Measurements from ENCODE around the gene GABRG3.

Gene GABRG3

GRCh38 chr15:27498700-27499099 lies 527.7 kb downstream of the GABRG3 start:
- Histone ChIP-seq H3K4me3 (ENCODE audit: low read depth, low read length) (no peak overlapping the region), H3K36me3 (replicated peaks) (no peaks in the 10 kb centered on the region), H3K27ac (no peak overlapping the region), H3K27me3 (replicated peaks) (no peaks in the 10 kb centered on the region)
- TF ChIP-seq CTCF (IDR thresholded peaks at IDR 0.05; ENCODE audit: low read depth, low read length, missing control alignments): no peak
- in situ Hi-C loops (cut with HindIII; ENCODE audit: low pct_ligation_motif_present, low sequenced_read_pairs): no loop called here
- DNase-seq: no peak

- in situ Hi-C loops (cut with HindIII; ENCODE audit: low pct_ligation_motif_present, low sequenced_read_pairs): no loop called here
- no peak for TF ChIP-seq CTCF (IDR thresholded peaks at IDR 0.05; ENCODE audit: low read depth, low read length, missing control alignments)
- Histone ChIP-seq H3K27me3 (replicated peaks) (no peaks in the 10 kb centered on the region), H3K4me3 (ENCODE audit: low read depth, low read length) (no peak overlapping the region), H3K27ac (no peak overlapping the region), H3K36me3 (replicated peaks) (no peaks in the 10 kb centered on the region)
- DNase-seq: no peak
These were observed 528.2 kb downstream of the GABRG3 start for GRCh38 chr15:27499191-27499590.

- Histone ChIP-seq H3K4me3 (ENCODE audit: low read depth, low read length) (no peak overlapping the region), H3K36me3 (replicated peaks) (no peaks in the 10 kb centered on the region), H3K27ac (no peak overlapping the region), H3K27me3 (replicated peaks) (no peaks in the 10 kb centered on the region)
- no peak for TF ChIP-seq CTCF (IDR thresholded peaks at IDR 0.05; ENCODE audit: low read depth, low read length, missing control alignments)
- DNase-seq: no peak
- in situ Hi-C loops (cut with HindIII; ENCODE audit: low pct_ligation_motif_present, low sequenced_read_pairs): no loop called here
These were observed 528.7 kb downstream of the GABRG3 start for GRCh38 chr15:27499719-27500118.

GRCh38 chr15:27500206-27500605 lies 529.2 kb downstream of the GABRG3 start:
- Histone ChIP-seq H3K4me3 (ENCODE audit: low read depth, low read length) (no peak overlapping the region), H3K27me3 (replicated peaks) (no peaks in the 10 kb centered on the region), H3K27ac (no peak overlapping the region), H3K36me3 (replicated peaks) (no peaks in the 10 kb centered on the region)
- no peak for TF ChIP-seq CTCF (IDR thresholded peaks at IDR 0.05; ENCODE audit: low read depth, low read length, missing control alignments)
- no peak for DNase-seq
- in situ Hi-C loops (cut with HindIII; ENCODE audit: low pct_ligation_motif_present, low sequenced_read_pairs): no loop called here

GRCh38 chr15:27506752-27507151 lies 535.8 kb downstream of the GABRG3 start:
- no peak for TF ChIP-seq CTCF (IDR thresholded peaks at IDR 0.05; ENCODE audit: low read depth, low read length, missing control alignments)
- in situ Hi-C loops (cut with HindIII; ENCODE audit: low pct_ligation_motif_present, low sequenced_read_pairs): no loop called here
- H3K27me3 ChIP-seq (replicated peaks): no peaks in the 10 kb centered on the region

GRCh38 chr15:27509014-27509413 lies 538.0 kb downstream of the GABRG3 start:
- Histone ChIP-seq H3K27ac (no peak overlapping the region), H3K27me3 (replicated peaks) (no peaks in the 10 kb centered on the region), H3K4me3 (ENCODE audit: low read depth, low read length) (no peak overlapping the region), H3K36me3 (replicated peaks) (no peaks in the 10 kb centered on the region)
- no peak for TF ChIP-seq CTCF (IDR thresholded peaks at IDR 0.05; ENCODE audit: low read depth, low read length, missing control alignments)
- in situ Hi-C loops (cut with HindIII; ENCODE audit: low pct_ligation_motif_present, low sequenced_read_pairs): no loop called here
- no peak for DNase-seq

More at GRCh38 chr15:27506752-27507151, 535.8 kb downstream of the GABRG3 start:
- H3K27ac ChIP-seq: no peak overlapping the region
- H3K4me3 ChIP-seq (ENCODE audit: low read depth, low read length): no peak overlapping the region
- DNase-seq: no peak
- no peaks in the 10 kb centered on the region for H3K36me3 ChIP-seq (replicated peaks)
